GM21576 (cell line): Measurements from ENCODE around the gene RAD23A.

Experiments
- ATAC-seq: cut with Tn5 transposase; IDR thresholded peaks from one replicate; pipeline ENCODE4 v1.9.1; 2021; ENCODE audit warnings: mild to moderate bottlenecking, moderate library complexity; ENCODE audit not compliant: unreplicated experiment

RAD23A gene

GRCh38 chr19:12983542-12984142 lies 38.0 kb downstream of the RAD23A start:
- ATAC-seq = no peak

- ATAC-seq = no peak
These were observed 38.5 kb downstream of the RAD23A start for GRCh38 chr19:12984143-12984627.

GRCh38 chr19:12984683-12985048 lies 39.0 kb downstream of the RAD23A start:
- no peak for ATAC-seq

GRCh38 chr19:12985049-12985776 lies 39.6 kb downstream of the RAD23A start:
- ATAC-seq = no peak

DNA sequence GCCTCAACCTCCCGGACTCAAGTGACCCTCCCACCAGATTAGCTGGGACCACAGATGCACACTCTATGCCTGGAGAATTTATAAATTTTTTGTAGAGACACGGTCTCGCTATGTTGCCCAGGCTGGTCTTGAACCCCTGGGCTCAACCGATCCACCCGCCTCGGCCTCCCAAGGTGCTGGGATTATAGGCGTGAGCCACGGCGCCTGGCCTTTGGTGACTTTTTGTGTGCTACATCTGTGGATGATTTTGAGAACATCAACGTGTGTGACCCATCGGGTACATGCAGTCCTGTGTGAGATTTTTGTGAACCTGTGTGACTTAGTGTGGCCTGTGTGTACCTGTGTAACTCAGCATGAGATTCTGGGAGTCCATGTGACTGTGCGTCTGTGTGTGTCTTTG lies 41.1 kb downstream of the RAD23A start:
- ATAC-seq = no peak

- ATAC-seq = no peak
These were observed 41.5 kb downstream of the RAD23A start for GRCh38 chr19:12987190-12987589.

- no peak for ATAC-seq
These were observed 42.1 kb downstream of the RAD23A start for GRCh38 chr19:12987781-12988180.

GRCh38 chr19:12990431-12990830 lies 44.8 kb downstream of the RAD23A start:
- ATAC-seq = no peak

DNA sequence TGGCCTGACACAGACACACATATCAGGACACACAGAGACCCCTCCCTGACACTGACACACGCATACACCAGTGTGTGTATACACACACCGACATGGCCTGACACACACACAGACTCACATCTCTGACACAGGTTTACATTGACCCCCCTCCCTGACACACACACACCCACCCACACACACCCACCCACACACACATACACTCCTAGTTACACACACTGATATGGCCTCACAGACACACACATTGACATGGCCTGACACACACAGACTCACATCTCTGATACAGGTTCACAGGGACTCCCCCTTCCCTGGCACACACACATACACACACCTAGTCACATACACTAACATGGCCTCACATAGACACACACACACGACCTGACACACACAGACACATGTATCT lies 45.2 kb downstream of the RAD23A start:
- no peak for ATAC-seq

DNA sequence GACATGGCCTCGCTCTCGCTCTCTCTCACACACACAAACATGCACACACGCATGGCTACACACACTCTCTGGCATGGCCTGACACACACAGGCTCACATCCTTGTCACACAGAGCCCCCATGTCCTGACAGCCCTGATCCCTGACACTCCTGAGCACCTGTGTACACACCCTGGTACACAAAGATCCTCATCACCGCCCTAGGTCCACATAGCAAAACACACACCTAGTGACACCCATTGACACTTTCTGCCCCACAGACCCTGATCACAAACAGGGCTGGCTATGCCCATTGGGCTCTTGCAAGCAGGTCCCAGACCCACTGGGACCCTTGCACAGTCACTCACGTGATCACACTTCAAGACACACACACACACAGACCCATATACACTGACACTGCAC lies 45.6 kb downstream of the RAD23A start:
- no peak for ATAC-seq

DNA sequence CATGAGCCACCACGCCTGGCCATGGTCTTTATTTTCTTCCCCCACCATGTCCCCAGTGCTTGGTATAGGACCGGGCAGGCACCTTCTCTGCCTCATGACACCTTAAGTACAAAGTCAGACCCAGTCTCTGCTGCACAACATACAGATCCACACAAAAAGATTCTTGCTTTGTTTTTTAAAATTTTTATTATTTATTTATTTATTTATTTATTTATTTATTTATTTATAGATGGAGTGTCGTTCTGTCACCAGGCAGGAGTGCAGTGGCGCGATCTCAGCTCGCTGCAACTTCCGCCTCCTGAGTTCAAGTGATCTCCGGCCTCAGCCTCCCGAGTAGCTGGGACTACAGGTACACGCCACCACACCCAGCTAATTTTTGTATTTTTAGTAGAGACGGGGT lies 47.1 kb downstream of the RAD23A start:
- no peak for ATAC-seq

- ATAC-seq = no peak
These were observed 47.9 kb downstream of the RAD23A start for GRCh38 chr19:12993562-12993961.

GRCh38 chr19:12994701-12995595 lies 49.3 kb downstream of the RAD23A start, which contains the start of gene NFIX:
Gene NFIX (plus strand): TSS chr19:12995475. CDS start chr19:12995838, 363 bp downstream.
- no peak for ATAC-seq

GRCh38 chr19:12995596-12996405 lies 50.1 kb downstream of the RAD23A start:
- ATAC-seq = no peak

DNA sequence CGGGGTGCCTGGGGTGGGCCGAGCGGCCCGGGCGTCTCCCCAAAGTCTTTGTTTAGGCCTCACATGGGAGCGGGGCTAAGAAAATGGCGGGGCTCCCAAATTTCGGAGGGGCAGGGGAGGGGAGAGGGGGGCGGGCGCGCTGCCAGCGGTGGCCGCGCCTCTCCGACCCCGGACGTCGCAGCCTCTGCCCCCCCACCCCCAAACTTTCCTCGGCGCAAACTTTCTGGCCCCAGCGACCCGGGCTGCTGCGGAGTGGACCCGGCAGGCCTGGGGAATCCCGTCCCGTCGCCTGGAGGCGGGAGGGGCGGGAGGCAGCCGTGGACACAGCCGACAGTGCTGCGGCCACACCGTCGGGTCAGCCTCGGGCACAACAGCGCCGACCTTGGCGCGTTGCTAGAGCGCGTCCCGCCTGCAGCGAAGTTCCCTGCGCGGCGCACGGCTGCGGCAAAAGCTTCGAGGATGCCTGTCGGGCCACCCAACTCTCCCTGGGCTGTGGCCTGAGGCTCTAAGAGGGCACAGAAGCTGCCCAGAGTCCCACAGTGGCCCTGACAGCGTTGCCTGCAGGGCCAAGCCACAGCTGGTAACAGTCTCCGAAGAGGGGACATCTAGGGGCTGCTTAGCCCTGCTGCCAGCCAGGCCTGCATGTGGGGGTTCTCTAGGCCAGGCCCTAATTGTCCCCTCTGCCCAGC lies 50.9 kb downstream of the RAD23A start:
- ATAC-seq = no peak

DNA sequence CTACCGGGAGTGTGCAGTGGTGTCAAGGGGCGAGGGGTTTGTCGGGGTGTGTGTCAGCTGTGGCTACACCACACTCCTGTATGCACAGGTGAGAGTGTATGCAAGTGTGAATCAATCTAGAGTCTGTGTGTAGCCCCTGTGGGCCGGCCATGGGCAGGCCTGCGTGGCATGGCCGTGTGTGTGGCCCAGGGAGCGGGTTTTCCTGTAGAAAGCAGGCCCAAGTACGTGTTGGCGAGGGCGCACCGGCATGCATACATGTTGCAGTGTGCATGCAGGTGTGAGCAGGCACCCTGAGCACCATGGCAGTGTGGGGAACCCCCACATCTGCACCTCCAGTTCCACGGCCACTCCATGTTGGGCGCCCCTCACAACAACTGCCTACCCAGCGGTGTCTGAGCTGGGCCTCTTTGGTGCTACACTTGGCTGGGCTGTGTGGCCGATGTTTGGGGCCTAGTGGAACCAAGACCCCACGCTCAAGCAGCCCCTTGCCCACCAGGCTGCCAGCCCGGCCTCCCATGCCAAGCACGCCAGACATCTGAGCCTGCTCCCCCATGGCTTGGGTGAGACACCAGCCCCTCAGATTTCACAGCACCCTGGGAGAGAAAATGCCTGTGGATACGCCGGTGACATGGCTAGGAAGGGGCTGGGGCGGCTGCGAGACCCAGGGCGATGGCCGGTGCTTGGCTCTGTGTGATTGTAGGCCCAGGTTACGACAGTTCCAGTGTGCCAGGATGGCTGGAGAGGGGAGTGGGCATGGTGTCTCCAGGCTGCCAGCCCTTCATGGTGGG lies 51.7 kb downstream of the RAD23A start:
- no peak for ATAC-seq

DNA sequence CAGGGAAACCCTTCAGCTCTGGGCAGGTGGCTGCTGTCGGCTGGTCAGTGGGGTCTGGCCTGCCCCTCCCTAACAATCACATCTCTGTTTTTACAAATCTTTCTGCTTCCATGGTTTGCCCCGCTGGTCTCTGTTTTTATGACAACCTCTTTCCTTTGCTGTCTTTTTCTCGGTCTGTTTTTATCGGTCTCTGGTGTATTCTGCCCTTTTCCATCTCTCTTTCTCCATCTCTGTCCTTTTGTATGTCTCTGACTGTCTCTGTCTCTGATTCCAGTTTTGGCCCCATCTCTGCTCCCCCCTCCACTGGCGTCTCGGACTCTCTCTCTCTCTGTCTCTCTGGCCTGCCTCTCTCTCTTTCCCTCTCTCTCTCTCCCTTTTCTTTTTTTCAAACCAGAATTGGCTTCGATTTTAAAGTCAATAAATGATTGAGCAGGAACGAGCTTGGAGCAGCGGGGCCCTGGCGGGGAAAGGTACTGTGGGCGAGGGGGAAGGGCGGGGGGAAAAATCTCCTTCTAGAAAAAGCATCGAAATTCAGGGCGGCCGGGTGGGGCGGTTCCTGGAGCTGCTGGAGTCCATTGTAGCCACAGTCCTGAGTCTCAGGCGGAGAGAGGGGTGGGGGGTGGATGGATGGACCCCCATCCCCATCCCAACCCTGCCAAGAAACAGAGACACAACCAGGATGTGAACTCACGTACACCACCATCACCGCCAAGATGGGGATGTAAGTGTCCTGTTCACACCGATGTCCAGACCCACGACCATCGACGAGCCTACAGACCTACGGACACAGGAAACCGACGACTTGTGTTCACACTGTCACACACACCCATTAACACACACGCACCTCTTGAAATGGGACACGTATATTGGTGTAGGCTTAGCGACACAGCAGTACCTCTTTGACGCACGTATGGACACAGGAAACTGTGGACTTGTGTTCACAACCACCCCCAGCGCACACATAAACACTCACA lies 52.6 kb downstream of the RAD23A start:
- no peak for ATAC-seq

GRCh38 chr19:13001166-13001501 lies 55.5 kb downstream of the RAD23A start:
- no peak for ATAC-seq
